ENCODE results near the gene GNPDA1.

DNA sequence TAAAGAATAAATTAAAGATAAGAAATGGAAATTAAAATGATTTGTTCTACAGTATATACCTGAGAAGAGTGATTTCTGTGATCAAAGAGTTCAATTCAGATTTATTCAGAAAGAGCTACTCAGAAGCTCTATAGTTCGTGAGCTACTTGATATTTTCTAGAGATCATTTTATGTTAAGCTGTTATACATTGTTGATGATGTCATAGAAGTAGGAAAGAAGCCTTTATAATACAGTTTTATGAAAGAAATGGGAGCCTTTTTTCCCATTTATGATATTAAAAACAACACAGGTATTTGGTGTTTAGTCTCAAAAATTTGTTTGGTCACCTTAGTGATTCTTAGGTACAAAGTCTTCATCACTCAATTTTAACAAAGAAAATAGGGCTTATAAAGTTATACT, 23.1 kb downstream of the GNPDA1 start:
- TF ChIP-seq EZH2 (IDR thresholded peaks at IDR 0.05), result no peak
- no peak for TF ChIP-seq POLR2AphosphoS5 (IDR thresholded peaks at IDR 0.05; ENCODE audit: borderline replicate concordance, low read depth, low read length)
- TF ChIP-seq FOXP2 (optimal IDR thresholded peaks at IDR 0.05; ENCODE audit: control extremely low read depth, extremely low read length, insufficient read depth), result no peak
